ENCODE results near the gene FILIP1L. TPM values are rescaled to one million over a fixed set of nuclear protein-coding genes. Genes with fewer than 3 reads are reported as not detected.

The FILIP1L gene
- total RNA-seq, 2 experiments from 2014 or later, result not detected

DNA sequence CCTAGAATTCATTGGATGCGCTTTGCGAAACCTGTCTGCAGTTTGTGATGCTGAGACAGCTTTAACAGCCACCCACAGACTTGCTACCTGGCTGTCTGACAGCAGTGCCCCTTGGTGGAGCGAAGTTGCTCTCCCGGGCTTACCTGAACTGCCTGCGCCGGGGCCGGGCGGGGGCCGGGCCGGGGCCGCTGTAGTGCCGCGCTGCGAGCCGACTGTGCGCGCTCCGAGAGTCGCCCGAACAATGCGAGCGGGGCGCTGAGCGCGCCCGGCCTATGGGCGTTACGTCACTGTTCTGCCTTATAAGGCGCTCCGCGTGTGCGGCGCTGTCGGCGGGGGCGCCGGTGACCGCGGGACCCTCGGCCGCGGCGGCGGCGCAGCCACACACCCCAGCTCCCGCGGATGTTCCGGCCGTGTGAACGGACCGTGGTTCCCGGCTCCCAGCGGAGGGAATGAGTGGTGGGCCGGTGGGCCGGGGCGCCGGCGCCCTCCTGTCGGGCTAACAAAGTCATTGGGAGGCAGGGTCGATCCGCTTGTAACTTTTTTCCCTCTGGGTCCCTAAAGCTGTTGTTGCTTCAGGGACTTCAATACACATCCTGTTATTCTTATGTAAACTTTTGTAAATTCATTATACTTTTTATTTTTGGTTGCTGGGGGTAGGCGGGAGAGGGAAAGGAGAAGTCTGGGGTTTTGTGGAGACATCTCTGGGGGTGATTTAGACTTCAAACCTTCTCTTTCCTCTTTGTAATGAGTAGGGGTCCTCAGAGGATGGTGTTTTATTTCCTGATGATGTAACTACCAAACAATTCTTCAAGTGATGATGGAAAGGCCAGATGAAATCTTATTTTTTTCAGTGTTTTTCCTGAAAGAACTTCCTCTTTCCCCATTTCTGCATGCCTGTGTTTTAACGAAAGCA is 238.1 kb downstream of the FILIP1L start:
- POLR2A ChIA-PET, result interaction anchor here (0.8 kb wide), 1 partner anchor 23 kb away, joined by 3 read pairs; no protein-coding TSS in a partner anchor
- no peak overlapping the region for H3K27ac ChIP-seq (ENCODE audit: low read depth, low read length, poor library complexity, severe bottlenecking)
- no peaks in the 10 kb centered on the region for H3K9me3 ChIP-seq (ENCODE audit: low read length)
- BruUV-seq (replicated peaks), result no TSS peak
- intact Hi-C loops (cut with micrococcal nuclease; ENCODE audit: unreplicated experiment), result no loop called here
- H4K20me1 ChIP-seq (ENCODE audit: insufficient read depth, low read length), result peaks cover 18% of the 10 kb centered on the region
- H3K36me3 ChIP-seq (ENCODE audit: insufficient read depth, low read length), result no peaks in the 10 kb centered on the region
- H3K79me2 ChIP-seq (ENCODE audit: insufficient read depth, low read depth, low read length), result no peaks in the 10 kb centered on the region
- DNase-seq (ENCODE audit: low spot score), result no peak
- H3K4me1 ChIP-seq (ENCODE audit: insufficient read depth, low read length, poor library complexity, severe bottlenecking), result no peaks in the 10 kb centered on the region
- no peak overlapping the region for H3K4me3 ChIP-seq (ENCODE audit: low read depth, low read length, poor library complexity, severe bottlenecking)
- no peaks in the 10 kb centered on the region for H3K9me2 ChIP-seq (ENCODE audit: insufficient read depth, low read length)
- no peak overlapping the region for H2AFZ ChIP-seq (ENCODE audit: low read length)
- no peak for TF ChIP-seq EZH2phosphoT487 (IDR thresholded peaks at IDR 0.05; ENCODE audit: borderline replicate concordance, low read depth, low read length)
- TF ChIP-seq, protein P1, sequence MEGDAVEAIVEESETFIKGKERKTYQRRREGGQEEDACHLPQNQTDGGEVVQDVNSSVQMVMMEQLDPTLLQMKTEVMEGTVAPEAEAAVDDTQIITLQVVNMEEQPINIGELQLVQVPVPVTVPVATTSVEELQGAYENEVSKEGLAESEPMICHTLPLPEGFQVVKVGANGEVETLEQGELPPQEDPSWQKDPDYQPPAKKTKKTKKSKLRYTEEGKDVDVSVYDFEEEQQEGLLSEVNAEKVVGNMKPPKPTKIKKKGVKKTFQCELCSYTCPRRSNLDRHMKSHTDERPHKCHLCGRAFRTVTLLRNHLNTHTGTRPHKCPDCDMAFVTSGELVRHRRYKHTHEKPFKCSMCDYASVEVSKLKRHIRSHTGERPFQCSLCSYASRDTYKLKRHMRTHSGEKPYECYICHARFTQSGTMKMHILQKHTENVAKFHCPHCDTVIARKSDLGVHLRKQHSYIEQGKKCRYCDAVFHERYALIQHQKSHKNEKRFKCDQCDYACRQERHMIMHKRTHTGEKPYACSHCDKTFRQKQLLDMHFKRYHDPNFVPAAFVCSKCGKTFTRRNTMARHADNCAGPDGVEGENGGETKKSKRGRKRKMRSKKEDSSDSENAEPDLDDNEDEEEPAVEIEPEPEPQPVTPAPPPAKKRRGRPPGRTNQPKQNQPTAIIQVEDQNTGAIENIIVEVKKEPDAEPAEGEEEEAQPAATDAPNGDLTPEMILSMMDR (conservative IDR thresholded peaks at IDR 0.05; ENCODE audit: low read length), result no peak
- peak overlapping the region; percentile 38; the same call in 1 of the 2 replicates for H3K4me2 ChIP-seq (ENCODE audit: low read length)
- CTCF ChIA-PET (ENCODE audit: unreplicated experiment), result no interaction called here

DNA sequence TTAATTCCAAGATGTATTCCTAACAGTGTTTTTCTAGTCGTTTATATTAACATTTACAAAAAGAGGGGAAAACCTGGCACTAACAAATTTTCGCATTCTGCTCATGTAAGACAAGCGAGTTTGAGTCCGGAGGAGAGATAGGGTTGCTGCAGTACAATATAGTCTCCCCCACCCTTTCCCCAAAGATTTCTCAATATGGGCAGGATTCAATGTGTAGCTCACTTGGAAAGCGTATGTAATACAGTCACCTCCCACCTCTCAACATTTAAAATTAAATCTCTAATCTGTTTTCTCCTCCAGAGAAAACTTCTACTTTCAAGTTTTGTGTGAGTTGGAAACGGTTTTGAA is 238.7 kb downstream of the FILIP1L start:
- no TSS peak for BruUV-seq (replicated peaks)
- ChIA-PET POLR2A (interaction anchor here (0.8 kb wide), 1 partner anchor 24 kb away, joined by 3 read pairs; no protein-coding TSS in a partner anchor), CTCF (ENCODE audit: unreplicated experiment) (no interaction called here)
- H2AFZ ChIP-seq (ENCODE audit: low read length), result no peak overlapping the region
- no peak overlapping the region for H3K27ac ChIP-seq (ENCODE audit: low read depth, low read length, poor library complexity, severe bottlenecking)
- H3K36me3 ChIP-seq (ENCODE audit: insufficient read depth, low read length), result no peaks in the 10 kb centered on the region
- H3K9me2 ChIP-seq (ENCODE audit: insufficient read depth, low read length), result no peaks in the 10 kb centered on the region
- H3K4me1 ChIP-seq (ENCODE audit: insufficient read depth, low read length, poor library complexity, severe bottlenecking), result no peaks in the 10 kb centered on the region
- no peaks in the 10 kb centered on the region for H3K79me2 ChIP-seq (ENCODE audit: insufficient read depth, low read depth, low read length)
- H4K20me1 ChIP-seq (ENCODE audit: insufficient read depth, low read length), result peaks cover 18% of the 10 kb centered on the region
- no peak overlapping the region for H3K4me3 ChIP-seq (ENCODE audit: low read depth, low read length, poor library complexity, severe bottlenecking)
- H3K9me3 ChIP-seq (ENCODE audit: low read length), result no peaks in the 10 kb centered on the region
- H3K4me2 ChIP-seq (ENCODE audit: low read length), result peak overlapping the region; percentile 38; the same call in 1 of the 2 replicates
- TF ChIP-seq, protein P1 (conservative IDR thresholded peaks at IDR 0.05; ENCODE audit: low read length), result no peak
- TF ChIP-seq EZH2phosphoT487 (IDR thresholded peaks at IDR 0.05; ENCODE audit: borderline replicate concordance, low read depth, low read length), result no peak
- DNase-seq (ENCODE audit: low spot score), result no peak
- intact Hi-C loops (cut with micrococcal nuclease; ENCODE audit: unreplicated experiment), result no loop called here
